BLaER1 treated with 17β-estradiol and CSF1 and Interleukin-3, amounts not matched to agents 10 nM and 100 nM (cell line): ENCODE measurements around the gene IL6.
A peak's percentile ranks its signal among the peaks of the same experiment; 100 is the strongest.
"Not testable (repeated sequence)": the region's sequence is repeated elsewhere in the genome, so short reads cannot be mapped to it uniquely, and the experiment has no call there.

Experiments
- H3K27ac ChIP-seq, 11 experiments: shearing (Covaris generic); formaldehyde crosslinking; 2 replicates each; pipeline ENCODE4 v1.8.1; 2022
- H3K27me3 ChIP-seq, 11 experiments: shearing (Covaris generic); formaldehyde crosslinking; 2 replicates each; pipeline ENCODE4 v1.8.1; 2022
- H3K36me3 ChIP-seq, 11 experiments: shearing (Covaris generic); formaldehyde crosslinking; 2 replicates each; pipeline ENCODE4 v1.8.1; 2022
- H3K4me1 ChIP-seq, 10 experiments: shearing (Covaris generic); formaldehyde crosslinking; 2 replicates each; pipeline ENCODE4 v1.8.1; 2022
- H3K4me2 ChIP-seq, 11 experiments: shearing (Covaris generic); formaldehyde crosslinking; 2 replicates each; pipeline ENCODE4 v1.8.1; 2022
- H3K4me3 ChIP-seq, 10 experiments: shearing (Covaris generic); formaldehyde crosslinking; 2 replicates each; pipeline ENCODE4 v1.8.1; 2022
- H3K9ac ChIP-seq, 11 experiments: shearing (Covaris generic); formaldehyde crosslinking; 2 replicates each; pipeline ENCODE4 v1.8.1; 2022
- H3K9me3 ChIP-seq, 11 experiments: shearing (Covaris generic); formaldehyde crosslinking; replicated peaks in 1 of 11; 2 replicates each; pipeline ENCODE4 v1.8.1; 2022
- H4K20me1 ChIP-seq, 11 experiments: shearing (Covaris generic); formaldehyde crosslinking; 2 replicates each; pipeline ENCODE4 v1.8.1; 2022
- Cebpa-rat ChIP-seq, 11 experiments: shearing (Covaris generic); IDR thresholded peaks; 2 replicates each; pipeline ENCODE4 v1.8.1; 2022

IL6 gene

DNA sequence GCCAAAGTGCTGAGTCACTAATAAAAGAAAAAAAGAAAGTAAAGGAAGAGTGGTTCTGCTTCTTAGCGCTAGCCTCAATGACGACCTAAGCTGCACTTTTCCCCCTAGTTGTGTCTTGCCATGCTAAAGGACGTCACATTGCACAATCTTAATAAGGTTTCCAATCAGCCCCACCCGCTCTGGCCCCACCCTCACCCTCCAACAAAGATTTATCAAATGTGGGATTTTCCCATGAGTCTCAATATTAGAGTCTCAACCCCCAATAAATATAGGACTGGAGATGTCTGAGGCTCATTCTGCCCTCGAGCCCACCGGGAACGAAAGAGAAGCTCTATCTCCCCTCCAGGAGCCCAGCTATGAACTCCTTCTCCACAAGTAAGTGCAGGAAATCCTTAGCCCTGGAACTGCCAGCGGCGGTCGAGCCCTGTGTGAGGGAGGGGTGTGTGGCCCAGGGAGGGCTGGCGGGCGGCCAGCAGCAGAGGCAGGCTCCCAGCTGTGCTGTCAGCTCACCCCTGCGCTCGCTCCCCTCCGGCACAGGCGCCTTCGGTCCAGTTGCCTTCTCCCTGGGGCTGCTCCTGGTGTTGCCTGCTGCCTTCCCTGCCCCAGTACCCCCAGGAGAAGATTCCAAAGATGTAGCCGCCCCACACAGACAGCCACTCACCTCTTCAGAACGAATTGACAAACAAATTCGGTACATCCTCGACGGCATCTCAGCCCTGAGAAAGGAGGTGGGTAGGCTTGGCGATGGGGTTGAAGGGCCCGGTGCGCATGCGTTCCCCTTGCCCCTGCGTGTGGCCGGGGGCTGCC is at the start of gene IL6:
Gene IL6 (plus strand): TSS at position 294 of the 807 bp plus-strand sequence. CDS start 63 bp downstream, at position 357.
- TF ChIP-seq Cebpa-rat (IDR thresholded peaks at IDR 0.05): peak in 5 of 11 experiments; percentile 20 to 62 (median 44); a peak in 5 of 22 replicates
- H3K4me2 ChIP-seq: peak within 1 kb of the TSS; percentile 76 to 98 (median 88)

DNA sequence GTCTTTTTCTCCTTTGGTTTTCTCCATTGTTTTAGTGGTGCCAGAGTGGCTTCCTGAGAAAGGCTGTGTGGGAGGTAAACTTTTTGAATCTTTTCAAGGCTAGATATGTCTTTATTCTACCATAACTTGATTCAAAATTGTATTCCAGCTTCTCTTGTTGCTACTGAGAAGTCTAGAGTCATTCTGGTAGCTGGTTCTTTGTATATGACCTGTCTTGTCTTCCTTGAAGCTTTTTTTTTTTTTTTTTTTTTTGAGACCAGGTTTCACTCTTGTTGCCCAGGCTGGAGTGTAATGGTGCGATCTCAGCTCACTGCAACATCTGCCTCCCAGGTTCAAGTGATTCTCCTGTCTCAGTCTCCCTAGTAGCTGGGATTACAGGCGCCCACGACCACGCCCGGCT is 49.7 kb upstream of the IL6 start:
- peak overlapping the region; percentile 53 to 85 (median 70) for H3K4me2 ChIP-seq
- not testable (repeated sequence) for H3K27me3 ChIP-seq, H3K4me3 ChIP-seq, H4K20me1 ChIP-seq, H3K36me3 ChIP-seq
- peaks cover 0 to 18% (median 4%) of the 10 kb centered on the region in 11 experiments; a peak in 4 of 22 replicates for H3K9me3 ChIP-seq
- H3K4me1 ChIP-seq: peaks cover 53 to 99% (median 67%) of the 10 kb centered on the region in 10 experiments
- H3K27ac ChIP-seq: peak overlapping the region in 10 of 11 experiments; percentile 9 to 86 (median 52); a peak in 16 of 22 replicates
- peak overlapping the region in 4 of 11 experiments; percentile 45 to 66 (median 63); a peak in 6 of 22 replicates for H3K9ac ChIP-seq

More for the DNA sequence above, at the start of gene IL6:
- peaks cover 0 to 42% (median 0%) of the 10 kb centered on the region in 11 experiments; a peak in 6 of 22 replicates for H3K36me3 ChIP-seq
- peaks cover 25 to 85% (median 59%) of the 10 kb centered on the region in 10 experiments for H3K4me1 ChIP-seq
- no peaks in the 10 kb centered on the region for H3K9me3 ChIP-seq
- peak within 1 kb of the TSS; percentile 2 to 96 (median 66); a peak in 21 of 22 replicates for H3K9ac ChIP-seq
- H3K27ac ChIP-seq: peak within 1 kb of the TSS; percentile 20 to 94 (median 64); a peak in 20 of 22 replicates
- peaks cover 0 to 31% (median 0%) of the 10 kb centered on the region in 11 experiments; a peak in 5 of 22 replicates for H4K20me1 ChIP-seq
- peak within 1 kb of the TSS in 8 of 10 experiments; percentile 27 to 75 (median 61); a peak in 15 of 20 replicates for H3K4me3 ChIP-seq
- peaks cover 0 to 13% (median 6%) of the 10 kb centered on the region in 11 experiments; a peak in 12 of 22 replicates for H3K27me3 ChIP-seq

DNA sequence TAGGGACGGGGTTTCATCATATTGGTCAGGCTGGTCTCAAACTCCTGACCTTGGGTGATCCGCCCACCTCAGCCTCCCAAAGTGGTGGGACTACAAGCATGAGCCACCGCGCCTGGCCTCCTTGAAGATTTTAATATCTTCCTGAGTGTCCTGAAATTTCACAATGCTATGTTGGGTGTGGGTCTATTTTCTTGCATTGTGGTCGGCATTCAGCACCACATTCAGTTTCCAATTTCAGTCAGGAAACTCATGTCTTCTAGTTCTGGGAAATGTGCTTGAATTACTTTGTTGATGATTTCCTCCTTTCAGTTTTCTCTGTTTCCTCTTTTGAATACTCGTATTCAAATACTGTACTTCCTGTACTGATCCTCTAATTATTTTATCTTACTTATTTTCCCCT is 49.3 kb upstream of the IL6 start:
- Histone ChIP-seq H3K27ac (peak overlapping the region in 10 of 11 experiments; percentile 9 to 86 (median 52); a peak in 16 of 22 replicates), H3K27me3 (no peaks in the 10 kb centered on the region; a peak in 1 of 22 replicates), H3K9me3 (peaks cover 0 to 18% (median 4%) of the 10 kb centered on the region in 11 experiments; a peak in 4 of 22 replicates), H4K20me1 (no peaks in the 10 kb centered on the region), H3K4me1 (peaks cover 49 to 99% (median 65%) of the 10 kb centered on the region in 10 experiments), H3K4me2 (peak overlapping the region; percentile 53 to 85 (median 70)), H3K36me3 (no peaks in the 10 kb centered on the region), H3K4me3 (no peak overlapping the region), H3K9ac (peak overlapping the region in 4 of 11 experiments; percentile 45 to 66 (median 63); a peak in 6 of 22 replicates)
- no peak for TF ChIP-seq Cebpa-rat (IDR thresholded peaks at IDR 0.05)

DNA sequence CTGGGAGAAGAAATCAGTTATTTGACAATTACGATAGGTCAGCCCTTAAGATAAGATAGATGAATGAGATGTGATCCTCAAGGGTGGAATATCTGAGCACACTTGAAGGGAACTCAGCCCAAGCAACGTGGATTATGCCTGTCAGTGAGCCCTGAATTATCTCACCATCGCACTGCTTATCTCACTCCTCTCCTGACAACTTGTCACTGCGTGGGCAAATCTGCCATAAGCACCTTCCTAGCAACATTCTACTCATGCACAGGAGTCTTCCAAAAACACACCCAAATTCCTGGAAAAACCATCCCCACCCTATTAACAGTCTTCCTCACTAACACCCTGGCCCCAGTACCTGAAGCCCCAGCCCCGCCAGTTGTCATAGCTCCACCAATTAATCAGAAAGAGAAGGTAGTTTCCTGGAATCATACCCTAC is 46.5 kb upstream of the IL6 start:
- Histone ChIP-seq H3K9me3 (peaks cover 0 to 6% (median 0%) of the 10 kb centered on the region in 11 experiments; a peak in 1 of 22 replicates), H4K20me1 (no peaks in the 10 kb centered on the region), H3K4me1 (peaks cover 41 to 97% (median 55%) of the 10 kb centered on the region in 10 experiments), H3K4me2 (peak overlapping the region in 3 of 11 experiments; percentile 80 to 85 (median 83); a peak in 6 of 22 replicates), H3K4me3 (no peak overlapping the region), H3K36me3 (no peaks in the 10 kb centered on the region), H3K27me3 (no peaks in the 10 kb centered on the region), H3K9ac (no peak overlapping the region), H3K27ac (no peak overlapping the region)
- TF ChIP-seq Cebpa-rat (IDR thresholded peaks at IDR 0.05): no peak

DNA sequence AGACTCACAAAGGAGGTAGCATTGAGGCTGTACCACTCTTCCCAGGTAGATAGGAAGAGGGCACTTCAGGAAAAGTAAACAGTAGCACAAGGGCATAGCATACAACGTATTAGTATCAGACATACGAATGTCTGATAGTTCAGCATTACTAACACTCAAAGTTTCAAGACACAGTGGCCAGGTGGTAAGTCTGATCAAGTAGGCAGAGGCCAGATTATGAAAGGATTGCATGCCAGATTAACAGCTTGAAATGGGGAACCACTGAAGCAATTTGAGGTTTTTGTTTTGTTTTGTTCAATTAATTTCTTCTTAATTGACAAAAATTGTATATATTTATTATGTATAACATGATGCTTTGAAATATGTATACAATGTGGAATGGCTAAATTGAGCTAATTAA is 45.7 kb upstream of the IL6 start:
- Histone ChIP-seq H3K4me1 (peaks cover 33 to 97% (median 47%) of the 10 kb centered on the region in 10 experiments), H3K4me2 (peak overlapping the region in 3 of 11 experiments; percentile 80 to 85 (median 83); a peak in 7 of 22 replicates), H3K27ac (0 out of 22 replicates have a peak overlapping the region, but pooled peaks of 1 of the 11 experiments have one; percentile 14), H3K36me3 (no peaks in the 10 kb centered on the region), H3K9ac (no peak overlapping the region), H3K9me3 (peaks cover 0 to 6% (median 0%) of the 10 kb centered on the region in 11 experiments; a peak in 1 of 22 replicates), H3K27me3 (no peaks in the 10 kb centered on the region), H4K20me1 (no peaks in the 10 kb centered on the region), H3K4me3 (no peak overlapping the region)
- TF ChIP-seq Cebpa-rat (IDR thresholded peaks at IDR 0.05): no peak

DNA sequence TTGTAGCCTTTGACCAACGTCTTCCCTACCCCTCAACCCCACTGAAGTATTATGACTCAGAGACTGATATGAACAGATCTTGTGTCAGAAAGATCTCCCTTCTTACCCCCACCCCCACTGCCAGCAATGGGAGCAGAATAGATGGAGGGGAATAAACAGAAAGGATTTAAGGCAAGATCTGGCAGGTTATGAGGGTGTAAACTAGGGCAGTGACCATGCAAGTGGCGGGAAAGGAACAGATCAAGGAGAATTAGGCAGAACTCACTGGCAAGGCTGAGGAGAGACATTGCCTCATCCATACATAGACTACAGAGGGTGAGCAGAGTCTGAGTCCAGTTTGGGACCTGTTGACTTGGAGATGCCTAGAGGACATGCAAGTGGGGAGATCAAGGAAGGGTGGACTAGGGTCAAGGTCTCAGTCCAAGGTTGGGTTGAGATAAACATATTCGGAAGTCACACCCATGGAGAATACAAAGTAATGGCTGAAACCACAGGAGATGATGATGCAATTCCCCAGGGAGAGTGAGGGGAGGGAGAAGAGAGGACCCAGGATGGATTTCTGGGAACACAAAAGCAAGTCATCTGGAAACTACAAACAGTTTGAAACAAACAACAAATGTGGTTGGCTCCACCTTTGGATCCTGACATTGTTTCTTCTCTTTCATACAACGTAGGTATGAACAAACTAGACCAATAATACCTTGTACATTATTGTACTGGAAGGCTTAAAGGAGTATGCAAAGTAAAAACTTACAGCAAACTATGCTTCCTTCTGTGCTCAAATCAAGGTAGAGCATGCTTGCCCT is 44.9 kb upstream of the IL6 start:
- Histone ChIP-seq H3K9me3 (peaks cover 0 to 6% (median 0%) of the 10 kb centered on the region in 11 experiments; a peak in 1 of 22 replicates), H3K4me2 (peak overlapping the region; percentile 1 to 85 (median 64); a peak in 19 of 22 replicates), H3K27ac (peak overlapping the region in 4 of 11 experiments; percentile 20 to 36 (median 32); a peak in 7 of 22 replicates), H3K27me3 (no peaks in the 10 kb centered on the region), H3K4me3 (no peak overlapping the region), H4K20me1 (no peaks in the 10 kb centered on the region), H3K36me3 (no peaks in the 10 kb centered on the region), H3K9ac (no peak overlapping the region), H3K4me1 (peaks cover 27 to 97% (median 39%) of the 10 kb centered on the region in 10 experiments)
- TF ChIP-seq Cebpa-rat (IDR thresholded peaks at IDR 0.05): peak in 2 of 11 experiments; percentile 31 to 39; a peak in 1 of 22 replicates

DNA sequence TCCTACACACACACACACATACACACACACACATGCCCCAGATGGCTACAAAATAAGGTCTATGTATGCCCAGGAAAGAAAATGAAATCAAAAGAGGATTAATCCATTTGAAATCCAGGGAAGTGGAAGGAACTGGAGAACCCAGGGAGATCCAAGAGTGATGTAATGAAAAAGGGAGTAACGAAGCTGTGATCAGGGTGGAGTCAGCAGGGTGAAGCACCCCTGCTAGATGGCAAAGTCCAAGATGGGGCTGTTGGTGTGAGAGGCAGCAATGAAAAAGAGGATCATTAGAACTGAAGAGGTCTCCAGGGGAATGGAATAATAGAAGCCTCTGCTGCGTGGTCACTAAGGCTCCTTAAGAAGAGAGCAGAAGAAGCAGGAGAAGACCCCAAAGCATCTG is 43.6 kb upstream of the IL6 start:
- Histone ChIP-seq H3K4me3 (no peak overlapping the region), H3K27ac (no peak overlapping the region), H4K20me1 (no peaks in the 10 kb centered on the region), H3K9ac (no peak overlapping the region), H3K36me3 (no peaks in the 10 kb centered on the region), H3K27me3 (no peaks in the 10 kb centered on the region), H3K4me1 (peaks cover 15 to 98% (median 26%) of the 10 kb centered on the region in 10 experiments), H3K4me2 (peak overlapping the region; percentile 27 to 83 (median 54)), H3K9me3 (peaks cover 0 to 6% (median 0%) of the 10 kb centered on the region in 11 experiments; a peak in 1 of 22 replicates)
- no peak for TF ChIP-seq Cebpa-rat (IDR thresholded peaks at IDR 0.05)

DNA sequence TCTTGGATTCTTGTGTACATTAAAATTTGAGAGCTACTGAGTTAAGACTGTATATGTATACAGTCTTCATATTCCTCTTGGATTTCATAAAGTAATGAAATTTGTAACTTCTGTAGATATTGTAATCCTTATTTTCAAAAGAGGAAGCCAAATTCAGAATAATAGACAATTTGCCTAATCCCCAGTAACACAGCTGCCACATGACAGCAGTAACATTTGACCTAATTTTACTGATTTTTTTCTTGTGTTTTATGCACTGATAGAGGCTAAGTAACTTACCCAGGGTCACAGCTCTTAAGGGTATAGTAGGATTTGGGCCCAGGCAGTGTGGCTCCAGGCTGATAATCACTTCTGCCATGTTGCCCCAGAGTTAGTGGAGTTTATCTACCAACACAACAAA is 40.4 kb upstream of the IL6 start:
- Histone ChIP-seq H3K27ac (peak overlapping the region in 3 of 11 experiments; percentile 9 to 63 (median 33); a peak in 3 of 22 replicates), H3K4me3 (no peak overlapping the region), H3K9me3 (peaks cover 0 to 6% (median 0%) of the 10 kb centered on the region in 11 experiments; a peak in 1 of 22 replicates), H4K20me1 (no peaks in the 10 kb centered on the region), H3K27me3 (no peaks in the 10 kb centered on the region), H3K4me2 (peak overlapping the region in 3 of 11 experiments; percentile 44 to 65 (median 50); a peak in 4 of 22 replicates), H3K36me3 (no peaks in the 10 kb centered on the region), H3K4me1 (peaks cover 9 to 68% (median 21%) of the 10 kb centered on the region in 10 experiments), H3K9ac (no peak overlapping the region)
- TF ChIP-seq Cebpa-rat (IDR thresholded peaks at IDR 0.05): no peak
